PC-3 (cell line): ENCODE results near the gene MC2R.

Experiments used
- CTCF ChIP-seq: fragments of 300-600 bp; sonication (generic); conservative IDR thresholded peaks from 2 replicates; pipeline ENCODE4 v1.5.1; 2017; ENCODE audit warnings: antibody characterized with exemption, low read depth, mild to moderate bottlenecking, low read length
- EZH2 ChIP-seq: fragments of 300-600 bp; sonication (generic); IDR thresholded peaks from one replicate; pipeline ENCODE4 v1.6.1; 2017; ENCODE audit warnings: antibody characterized with exemption, mild to moderate bottlenecking, low read length; ENCODE audit not compliant: unreplicated experiment
- EZH2phosphoT487 ChIP-seq: fragments of 300-600 bp; sonication (generic); IDR thresholded peaks from 2 replicates; pipeline ENCODE4 v1.6.1; 2018; ENCODE audit warnings: mild to moderate bottlenecking, antibody characterized with exemption, low read length, borderline replicate concordance

- TF ChIP-seq CTCF (no peak), EZH2 (no peak), EZH2phosphoT487 (no peak)
These were observed 677 bp upstream of the MC2R start for GRCh38 chr18:13915995-13916431.
